H9 (cell line): ENCODE measurements around the gene ADARB2. TPM values are rescaled to one million over a fixed set of nuclear protein-coding genes. Genes with fewer than 3 reads are reported as not detected.

Experiments used
- DNase-seq: peaks from one replicate; pipeline ENCODE4 v3.0.0-alpha.2; 2017
- H2AFZ ChIP-seq: one replicate; pipeline ENCODE4 v1.6.1; 2013; ENCODE audit warnings: mild to moderate bottlenecking, low read length, control low read depth, moderate library complexity
- H2AK5ac ChIP-seq: 2 replicates; pipeline ENCODE4 v1.6.1; 2013; ENCODE audit warnings: low read length, control low read depth, mixed read lengths; ENCODE audit not compliant: insufficient read length
- H2BK120ac ChIP-seq: one replicate; pipeline ENCODE4 v1.6.1; 2013; ENCODE audit warnings: low read depth, mild to moderate bottlenecking, low read length, control low read depth, inconsistent platforms; ENCODE audit not compliant: poor library complexity, severe bottlenecking
- H2BK12ac ChIP-seq: 2 replicates; pipeline ENCODE4 v1.6.1; 2013; ENCODE audit warnings: low read length, control low read depth, mixed read lengths, low read depth; ENCODE audit not compliant: insufficient read length
- H2BK15ac ChIP-seq: 2 replicates; pipeline ENCODE4 v1.6.1; 2013; ENCODE audit warnings: low read depth, low read length, control low read depth
- H2BK20ac ChIP-seq: one replicate; pipeline ENCODE4 v1.6.1; 2013; ENCODE audit warnings: low read depth, mild to moderate bottlenecking, low read length, control low read depth, inconsistent platforms; ENCODE audit not compliant: poor library complexity, severe bottlenecking
- H2BK5ac ChIP-seq: 2 replicates; pipeline ENCODE4 v1.6.1; 2013; ENCODE audit warnings: low read length, control low read depth, mixed read lengths; ENCODE audit not compliant: insufficient read length
- H3K14ac ChIP-seq: 2 replicates; pipeline ENCODE4 v1.6.1; 2013; ENCODE audit warnings: low read length, control low read depth; ENCODE audit not compliant: insufficient read depth
- H3K18ac ChIP-seq: 2 replicates; pipeline ENCODE4 v1.6.1; 2013; ENCODE audit warnings: low read depth, mild to moderate bottlenecking, mixed read lengths, low read length, control low read depth; ENCODE audit not compliant: insufficient read length
- H3K23ac ChIP-seq: 2 replicates; pipeline ENCODE4 v1.6.1; 2013; ENCODE audit warnings: low read length, control low read depth, mixed read lengths, low read depth; ENCODE audit not compliant: insufficient read length
- H3K23me2 ChIP-seq: 2 replicates; pipeline ENCODE4 v1.6.1; 2013; ENCODE audit warnings: low read depth, mild to moderate bottlenecking, mixed read lengths, low read length, control low read depth; ENCODE audit not compliant: insufficient read length, poor library complexity, severe bottlenecking
- H3K27ac ChIP-seq: 2 replicates; pipeline ENCODE4 v1.5.1; 2013; ENCODE audit warnings: low read length, control low read depth, mixed read lengths, low read depth; ENCODE audit not compliant: insufficient read length
- H3K27me3 ChIP-seq: 2 replicates; pipeline ENCODE4 v1.6.1; 2013; ENCODE audit warnings: low read length, control low read depth, inconsistent platforms; ENCODE audit not compliant: insufficient read depth
- H3K4ac ChIP-seq: 2 replicates; pipeline ENCODE4 v1.6.1; 2013; ENCODE audit warnings: low read depth, mild to moderate bottlenecking, control low read depth, inconsistent platforms, low read length, moderate library complexity
- H3K4me1 ChIP-seq: 2 replicates; pipeline ENCODE4 v1.6.1; 2013; ENCODE audit warnings: low read length, control low read depth, inconsistent platforms; ENCODE audit not compliant: insufficient read depth
- H3K4me2 ChIP-seq: 2 replicates; pipeline ENCODE4 v1.6.1; 2013; ENCODE audit warnings: low read length, control low read depth, mixed read lengths; ENCODE audit not compliant: insufficient read length, insufficient read depth
- H3K56ac ChIP-seq: 2 replicates; pipeline ENCODE4 v1.6.1; 2013; ENCODE audit warnings: low read depth, mild to moderate bottlenecking, mixed read lengths, low read length, control low read depth; ENCODE audit not compliant: insufficient read length
- H3K79me1 ChIP-seq: 2 replicates; pipeline ENCODE4 v1.6.1; 2013; ENCODE audit warnings: low read depth, mild to moderate bottlenecking, moderate library complexity, low read length, control low read depth, inconsistent platforms; ENCODE audit not compliant: insufficient read depth, poor library complexity, severe bottlenecking
- H3K79me2 ChIP-seq: 2 replicates; pipeline ENCODE4 v1.6.1; 2013; ENCODE audit warnings: low read length, control low read depth, inconsistent platforms; ENCODE audit not compliant: insufficient read depth
- H3K9ac ChIP-seq: 2 replicates; pipeline ENCODE4 v1.6.1; 2013; ENCODE audit warnings: low read length, control low read depth, mixed read lengths; ENCODE audit not compliant: insufficient read length; ENCODE audit errors: extremely low read depth
- H3K9me3 ChIP-seq: one replicate; pipeline ENCODE4 v1.6.1; 2013; ENCODE audit warnings: low read depth, low read length, inconsistent platforms; ENCODE audit not compliant: control insufficient read depth
- H3T11ph ChIP-seq: one replicate; pipeline ENCODE4 v1.6.1; 2013; ENCODE audit warnings: mild to moderate bottlenecking, low read length, control low read depth, inconsistent platforms
- H4K20me1 ChIP-seq: one replicate; pipeline ENCODE4 v1.6.1; 2013; ENCODE audit not compliant: control insufficient read depth, insufficient read length, insufficient read depth
- H4K5ac ChIP-seq: 2 replicates; pipeline ENCODE4 v1.6.1; 2013; ENCODE audit warnings: low read depth, mild to moderate bottlenecking, mixed read lengths, low read length, control low read depth; ENCODE audit not compliant: insufficient read length
- H4K8ac ChIP-seq: replicated peaks from 2 replicates; pipeline ENCODE4 v1.6.1; 2013; ENCODE audit warnings: low read length, control low read depth, mixed read lengths, low read depth; ENCODE audit not compliant: insufficient read length
- H4K91ac ChIP-seq: 2 replicates; pipeline ENCODE4 v1.6.1; 2013; ENCODE audit warnings: low read depth, mild to moderate bottlenecking, moderate library complexity, mixed read lengths, low read length, control low read depth; ENCODE audit not compliant: insufficient read length
- H3K27ac Mint-ChIP-seq, 3 experiments: 2 replicates in 2 of 3; 3 replicates in 1 of 3; pipeline ENCODE4 v1.8.0; 2020 to 2021; ENCODE audit warnings: mixed read lengths in 3 of 3, mild to moderate bottlenecking in 1 of 3, moderate library complexity in 1 of 3
- H3K27me3 Mint-ChIP-seq: 2 replicates; pipeline ENCODE4 v1.8.0; 2021; ENCODE audit warnings: low read depth, mild to moderate bottlenecking, moderate library complexity, mixed read lengths
- H3K36me3 Mint-ChIP-seq, 3 experiments: 2 replicates in 2 of 3; 3 replicates in 1 of 3; pipeline ENCODE4 v1.8.0; 2020 to 2021; ENCODE audit warnings: low read depth in 3 of 3, mixed read lengths in 3 of 3; ENCODE audit not compliant: insufficient read depth in 1 of 3
- H3K4me1 Mint-ChIP-seq, 2 experiments: 2 replicates each; pipeline ENCODE4 v1.8.0; 2020; ENCODE audit warnings: mixed read lengths in 2 of 2
- H3K4me3 Mint-ChIP-seq, 2 experiments: 2 replicates in 1 of 2; 3 replicates in 1 of 2; pipeline ENCODE4 v1.8.0; 2020 to 2021; ENCODE audit warnings: mild to moderate bottlenecking in 2 of 2, mixed read lengths in 2 of 2, moderate library complexity in 1 of 2
- H3K9me3 Mint-ChIP-seq, 2 experiments: 2 replicates in 1 of 2; 3 replicates in 1 of 2; pipeline ENCODE4 v1.8.0; 2020; ENCODE audit warnings: mild to moderate bottlenecking in 2 of 2, mixed read lengths in 2 of 2, moderate library complexity in 1 of 2
- WGBS: extraction: QIAGEN DNeasy Blood & Tissue Kit; methylation state at CpG from one replicate; pipeline ENCODE4 v1.1.7; 2013; ENCODE audit warnings: missing lambda C conversion rate, low lambda C conversion rate, mixed read lengths; ENCODE audit not compliant: insufficient read length; ENCODE audit errors: extremely low coverage; 5-methylcytosine and 5-hydroxymethylcytosine counted together
- total RNA-seq: library from RNA; stranded (reverse); gene quantifications from 2 replicates; pipeline ENCODE4 v1.2.1, GENCODE V29; 2021
- TF ChIP-seq, protein P1 (sequence below): fragments of 200-600 bp; sonication (generic); conservative IDR thresholded peaks from 3 replicates; pipeline ENCODE4 v1.8.0; 2021; ENCODE audit warnings: antibody characterized with exemption, mild to moderate bottlenecking

Gene ADARB2
- total RNA-seq, 1 experiment from 2014 or later = 0.87 TPM

DNA sequence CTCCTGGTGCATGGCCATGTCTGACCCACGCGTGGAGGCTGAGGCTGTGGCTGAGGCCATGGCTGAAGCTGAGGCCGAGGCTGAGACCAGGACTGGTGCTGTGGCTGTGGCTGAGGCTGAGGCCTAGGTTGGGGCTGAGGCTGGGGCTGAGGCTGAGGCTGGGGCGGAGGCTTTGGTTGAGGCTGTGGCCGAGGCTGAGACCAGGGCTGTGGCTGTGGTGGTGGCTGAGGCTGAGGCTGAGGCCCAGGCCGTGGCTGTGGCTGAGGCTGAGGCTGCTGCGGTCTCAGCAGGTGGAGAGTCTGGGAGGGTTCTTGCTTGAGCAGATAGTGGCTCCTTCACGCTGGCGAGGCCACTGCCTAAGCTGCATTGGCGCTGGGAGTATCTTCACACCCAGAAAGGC, 604.7 kb downstream of the ADARB2 start:
- H2BK120ac ChIP-seq = no peak overlapping the region
- Mint-ChIP-seq H3K27me3 (no peaks in the 10 kb centered on the region), H3K9me3 (no peaks in the 10 kb centered on the region), H3K27ac (no peak overlapping the region), H3K4me3 (no peak overlapping the region), H3K36me3 (peaks cover 25 to 36% (median 35%) of the 10 kb centered on the region in 3 experiments; a peak in 6 of 7 replicates), H3K4me1 (peaks cover 5 to 8% of the 10 kb centered on the region in 2 experiments; a peak in 2 of 4 replicates)
- no peak overlapping the region for H2AK5ac ChIP-seq
- no CpG with 5 or more reads among the region's 10 CpGs for WGBS
- no peaks in the 10 kb centered on the region for H3K27me3 ChIP-seq
- no peak overlapping the region for H4K8ac ChIP-seq
- no peaks in the 10 kb centered on the region for H3K4me1 ChIP-seq
- no peaks in the 10 kb centered on the region for H3K79me1 ChIP-seq
- H2BK15ac ChIP-seq = no peak overlapping the region
- no peak overlapping the region for H3T11ph ChIP-seq
- H3K14ac ChIP-seq = no peak overlapping the region; the same call in 1 of the 2 replicates
- H3K9ac ChIP-seq = no peak overlapping the region
- no peak overlapping the region for H3K18ac ChIP-seq
- no peaks in the 10 kb centered on the region for H3K23me2 ChIP-seq
- H4K91ac ChIP-seq = no peak overlapping the region
- no peak overlapping the region for H3K4me2 ChIP-seq
- no peak overlapping the region for H3K56ac ChIP-seq
- no peaks in the 10 kb centered on the region for H3K79me2 ChIP-seq
- no peak overlapping the region for H3K27ac ChIP-seq
- TF ChIP-seq, protein P1, sequence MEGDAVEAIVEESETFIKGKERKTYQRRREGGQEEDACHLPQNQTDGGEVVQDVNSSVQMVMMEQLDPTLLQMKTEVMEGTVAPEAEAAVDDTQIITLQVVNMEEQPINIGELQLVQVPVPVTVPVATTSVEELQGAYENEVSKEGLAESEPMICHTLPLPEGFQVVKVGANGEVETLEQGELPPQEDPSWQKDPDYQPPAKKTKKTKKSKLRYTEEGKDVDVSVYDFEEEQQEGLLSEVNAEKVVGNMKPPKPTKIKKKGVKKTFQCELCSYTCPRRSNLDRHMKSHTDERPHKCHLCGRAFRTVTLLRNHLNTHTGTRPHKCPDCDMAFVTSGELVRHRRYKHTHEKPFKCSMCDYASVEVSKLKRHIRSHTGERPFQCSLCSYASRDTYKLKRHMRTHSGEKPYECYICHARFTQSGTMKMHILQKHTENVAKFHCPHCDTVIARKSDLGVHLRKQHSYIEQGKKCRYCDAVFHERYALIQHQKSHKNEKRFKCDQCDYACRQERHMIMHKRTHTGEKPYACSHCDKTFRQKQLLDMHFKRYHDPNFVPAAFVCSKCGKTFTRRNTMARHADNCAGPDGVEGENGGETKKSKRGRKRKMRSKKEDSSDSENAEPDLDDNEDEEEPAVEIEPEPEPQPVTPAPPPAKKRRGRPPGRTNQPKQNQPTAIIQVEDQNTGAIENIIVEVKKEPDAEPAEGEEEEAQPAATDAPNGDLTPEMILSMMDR = no peak
- no peak overlapping the region for H4K5ac ChIP-seq
- H3K23ac ChIP-seq = no peak overlapping the region
- H2BK20ac ChIP-seq = no peak overlapping the region
- no peak overlapping the region for H2BK5ac ChIP-seq
- no peak overlapping the region for H3K4ac ChIP-seq
- no peaks in the 10 kb centered on the region for H3K9me3 ChIP-seq
- no peak for DNase-seq
- no peaks in the 10 kb centered on the region for H4K20me1 ChIP-seq
- no peak overlapping the region for H2BK12ac ChIP-seq
- no peak overlapping the region for H2AFZ ChIP-seq
